ENCODE results near the gene CPAMD8.
"Not testable (repeated sequence)": the region's sequence is repeated elsewhere in the genome, so short reads cannot be mapped to it uniquely, and the experiment has no call there.

DNA sequence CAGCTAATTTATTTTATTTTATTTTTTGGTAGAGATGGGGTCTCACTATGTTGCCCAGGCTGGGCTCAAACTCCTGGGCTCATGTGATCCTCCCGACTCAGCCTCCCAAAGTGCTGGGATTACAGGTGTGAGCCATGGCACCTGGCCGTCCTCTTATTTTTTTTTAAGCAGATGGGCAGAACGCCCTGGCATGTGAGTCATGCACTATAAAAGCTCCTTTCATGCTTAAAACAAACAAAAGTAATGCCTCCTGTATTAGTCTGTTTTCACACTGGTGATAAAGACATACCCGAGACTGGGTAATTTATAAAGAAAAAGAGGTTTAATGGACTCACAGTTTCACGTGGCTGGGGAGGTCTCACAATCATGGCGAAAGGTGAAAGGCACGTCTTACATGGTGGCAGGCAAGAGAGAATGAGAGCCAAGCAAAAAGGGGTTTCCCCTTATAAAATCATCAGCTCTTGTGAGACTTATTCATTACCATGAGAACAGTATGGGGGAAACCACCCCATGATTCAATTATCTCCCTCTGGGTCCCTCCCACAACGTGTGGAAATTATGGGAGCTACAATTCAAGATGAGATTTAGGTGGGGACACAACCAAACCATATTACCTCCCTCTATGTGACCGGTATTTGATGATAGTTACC is 12.3 kb downstream of the CPAMD8 start:
- TF ChIP-seq, protein P1, sequence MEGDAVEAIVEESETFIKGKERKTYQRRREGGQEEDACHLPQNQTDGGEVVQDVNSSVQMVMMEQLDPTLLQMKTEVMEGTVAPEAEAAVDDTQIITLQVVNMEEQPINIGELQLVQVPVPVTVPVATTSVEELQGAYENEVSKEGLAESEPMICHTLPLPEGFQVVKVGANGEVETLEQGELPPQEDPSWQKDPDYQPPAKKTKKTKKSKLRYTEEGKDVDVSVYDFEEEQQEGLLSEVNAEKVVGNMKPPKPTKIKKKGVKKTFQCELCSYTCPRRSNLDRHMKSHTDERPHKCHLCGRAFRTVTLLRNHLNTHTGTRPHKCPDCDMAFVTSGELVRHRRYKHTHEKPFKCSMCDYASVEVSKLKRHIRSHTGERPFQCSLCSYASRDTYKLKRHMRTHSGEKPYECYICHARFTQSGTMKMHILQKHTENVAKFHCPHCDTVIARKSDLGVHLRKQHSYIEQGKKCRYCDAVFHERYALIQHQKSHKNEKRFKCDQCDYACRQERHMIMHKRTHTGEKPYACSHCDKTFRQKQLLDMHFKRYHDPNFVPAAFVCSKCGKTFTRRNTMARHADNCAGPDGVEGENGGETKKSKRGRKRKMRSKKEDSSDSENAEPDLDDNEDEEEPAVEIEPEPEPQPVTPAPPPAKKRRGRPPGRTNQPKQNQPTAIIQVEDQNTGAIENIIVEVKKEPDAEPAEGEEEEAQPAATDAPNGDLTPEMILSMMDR (IDR thresholded peaks at IDR 0.05) = not testable (repeated sequence)
- TF ChIP-seq POLR2A (IDR thresholded peaks at IDR 0.05) = not testable (repeated sequence)
